Neural progenitor cell (in vitro differentiated cells): Measurements from ENCODE around the gene PGAM5.

Source experiments
- EZH2 ChIP-seq: fragments of 200-600 bp; sonication (generic); IDR thresholded peaks from 2 replicates; pipeline ENCODE4 v1.6.1; 2017; ENCODE audit warnings: antibody characterized with exemption, mild to moderate bottlenecking, moderate library complexity
- EZH2phosphoT487 ChIP-seq: fragments of 200-600 bp; sonication (generic); IDR thresholded peaks from 2 replicates; pipeline ENCODE4 v1.6.1; 2017; ENCODE audit warnings: antibody characterized with exemption
- TF ChIP-seq, protein P1 (sequence below): fragments of 200-600 bp; sonication (generic); IDR thresholded peaks from 2 replicates; pipeline ENCODE4 v1.5.1; 2017; ENCODE audit warnings: antibody characterized with exemption, mild to moderate bottlenecking

DNA sequence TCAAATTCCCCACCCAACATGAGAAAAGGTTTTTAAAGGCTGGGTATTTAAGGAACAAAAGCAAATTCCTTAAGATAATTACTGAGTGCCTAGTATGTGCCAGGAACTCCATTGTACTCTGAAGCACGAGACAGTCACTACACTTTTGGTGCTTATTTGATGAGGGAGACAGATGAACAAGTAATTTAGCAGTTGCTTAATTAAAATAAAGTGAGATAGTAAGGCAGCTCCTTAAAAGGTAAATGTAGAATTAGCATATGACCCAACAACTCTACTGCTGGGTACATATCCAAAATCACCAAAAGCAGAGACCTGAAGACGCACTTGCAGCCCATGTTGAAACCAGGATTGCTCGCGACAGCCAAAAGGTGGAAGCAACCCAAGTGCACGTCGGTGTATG, 44.8 kb upstream of the PGAM5 start:
- TF ChIP-seq, protein P1, sequence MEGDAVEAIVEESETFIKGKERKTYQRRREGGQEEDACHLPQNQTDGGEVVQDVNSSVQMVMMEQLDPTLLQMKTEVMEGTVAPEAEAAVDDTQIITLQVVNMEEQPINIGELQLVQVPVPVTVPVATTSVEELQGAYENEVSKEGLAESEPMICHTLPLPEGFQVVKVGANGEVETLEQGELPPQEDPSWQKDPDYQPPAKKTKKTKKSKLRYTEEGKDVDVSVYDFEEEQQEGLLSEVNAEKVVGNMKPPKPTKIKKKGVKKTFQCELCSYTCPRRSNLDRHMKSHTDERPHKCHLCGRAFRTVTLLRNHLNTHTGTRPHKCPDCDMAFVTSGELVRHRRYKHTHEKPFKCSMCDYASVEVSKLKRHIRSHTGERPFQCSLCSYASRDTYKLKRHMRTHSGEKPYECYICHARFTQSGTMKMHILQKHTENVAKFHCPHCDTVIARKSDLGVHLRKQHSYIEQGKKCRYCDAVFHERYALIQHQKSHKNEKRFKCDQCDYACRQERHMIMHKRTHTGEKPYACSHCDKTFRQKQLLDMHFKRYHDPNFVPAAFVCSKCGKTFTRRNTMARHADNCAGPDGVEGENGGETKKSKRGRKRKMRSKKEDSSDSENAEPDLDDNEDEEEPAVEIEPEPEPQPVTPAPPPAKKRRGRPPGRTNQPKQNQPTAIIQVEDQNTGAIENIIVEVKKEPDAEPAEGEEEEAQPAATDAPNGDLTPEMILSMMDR, result no peak
- TF ChIP-seq EZH2phosphoT487 (no peak), EZH2 (no peak)
